Loucy (cell line): ENCODE measurements around the gene ARHGAP4.

Source experiments
- H2AFZ ChIP-seq: fragments of 200-600 bp; sonication (generic); 2 replicates; pipeline ENCODE4 v1.6.0; 2016; ENCODE audit warnings: antibody characterized with exemption, mild to moderate bottlenecking, low read length, moderate library complexity
- H3F3A ChIP-seq: fragments of 200-600 bp; 2 replicates; pipeline ENCODE4 v1.6.0; 2016; ENCODE audit warnings: antibody characterized with exemption, low read depth, mild to moderate bottlenecking
- H3K27me3 ChIP-seq: fragments of 200-600 bp; sonication (generic); 2 replicates; pipeline ENCODE4 v1.6.1; 2014; ENCODE audit warnings: low read length, mild to moderate bottlenecking; ENCODE audit not compliant: insufficient read depth, poor library complexity, severe bottlenecking
- H3K36me3 ChIP-seq: fragments of 200-600 bp; sonication (generic); 2 replicates; pipeline ENCODE4 v1.6.1; 2016; ENCODE audit warnings: low read length; ENCODE audit not compliant: insufficient read depth
- H3K4me1 ChIP-seq: fragments of 200-600 bp; sonication (generic); 2 replicates; pipeline ENCODE4 v1.5.1; 2014; ENCODE audit warnings: low read length, mild to moderate bottlenecking; ENCODE audit not compliant: insufficient read depth, poor library complexity, severe bottlenecking
- H3K4me2 ChIP-seq: fragments of 200-600 bp; sonication (generic); 2 replicates; pipeline ENCODE4 v1.6.0; 2014; ENCODE audit warnings: antibody characterized with exemption, low read length, low read depth, mild to moderate bottlenecking; ENCODE audit not compliant: poor library complexity, severe bottlenecking
- H3K4me3 ChIP-seq: fragments of 200-600 bp; sonication (generic); 2 replicates; pipeline ENCODE4 v1.5.1; 2014; ENCODE audit warnings: low read length, mild to moderate bottlenecking, mixed read lengths; ENCODE audit not compliant: poor library complexity, severe bottlenecking
- H3K79me2 ChIP-seq: fragments of 200-600 bp; sonication (generic); 2 replicates; pipeline ENCODE4 v1.6.1; 2014; ENCODE audit warnings: low read length; ENCODE audit not compliant: insufficient read depth
- H3K9ac ChIP-seq: fragments of 200-600 bp; sonication (generic); 2 replicates; pipeline ENCODE4 v1.6.0; 2014; ENCODE audit warnings: mild to moderate bottlenecking, low read depth, low read length, moderate library complexity; ENCODE audit not compliant: poor library complexity, severe bottlenecking
- H3K9me2 ChIP-seq: fragments of 200-600 bp; sonication (generic); replicated peaks from 2 replicates; pipeline ENCODE4 v1.6.1; 2016; ENCODE audit warnings: low read depth, low read length, mixed read lengths
- H3K9me3 ChIP-seq: fragments of 200-600 bp; sonication (generic); 2 replicates; pipeline ENCODE4 v1.6.1; 2014; ENCODE audit warnings: mild to moderate bottlenecking, antibody characterized with exemption, low read length, low read depth; ENCODE audit not compliant: insufficient read depth
- H4K20me1 ChIP-seq: fragments of 200-600 bp; sonication (generic); 2 replicates; pipeline ENCODE4 v1.6.0; 2014; ENCODE audit warnings: antibody characterized with exemption, low read length, mild to moderate bottlenecking; ENCODE audit not compliant: insufficient read depth, poor library complexity, severe bottlenecking
- CTCF ChIP-seq: fragments of 200-600 bp; sonication (generic); conservative IDR thresholded peaks from 2 replicates; pipeline ENCODE4 v1.5.1; 2014; ENCODE audit warnings: mild to moderate bottlenecking, antibody characterized with exemption, low read length
- EZH2phosphoT487 ChIP-seq: fragments of 200-600 bp; IDR thresholded peaks from 2 replicates; pipeline ENCODE4 v1.6.1; 2018; ENCODE audit warnings: antibody characterized with exemption, mild to moderate bottlenecking, moderate library complexity, borderline replicate concordance

The ARHGAP4 gene

GRCh38 chrX:153881281-153881680 lies 44.8 kb downstream of the ARHGAP4 start:
- Histone ChIP-seq H3K79me2 (no peaks in the 10 kb centered on the region), H2AFZ (no peak overlapping the region), H4K20me1 (no peaks in the 10 kb centered on the region), H3K36me3 (no peaks in the 10 kb centered on the region), H3F3A (no peaks in the 10 kb centered on the region), H3K9me3 (no peaks in the 10 kb centered on the region), H3K9ac (no peak overlapping the region), H3K9me2 (no peaks in the 10 kb centered on the region), H3K4me1 (peaks cover 16% of the 10 kb centered on the region), H3K27me3 (no peaks in the 10 kb centered on the region), H3K4me3 (no peak overlapping the region), H3K4me2 (no peak overlapping the region)
- no peak for TF ChIP-seq EZH2phosphoT487
- TF ChIP-seq CTCF, result no peak

GRCh38 chrX:153880440-153880815 lies 45.6 kb downstream of the ARHGAP4 start:
- no peak overlapping the region for H2AFZ ChIP-seq
- peaks cover 16% of the 10 kb centered on the region for H3K4me1 ChIP-seq
- no peak overlapping the region for H3K4me3 ChIP-seq
- TF ChIP-seq CTCF, result no peak
- TF ChIP-seq EZH2phosphoT487, result no peak
- no peaks in the 10 kb centered on the region for H3K9me3 ChIP-seq
- no peaks in the 10 kb centered on the region for H3K9me2 ChIP-seq
- H4K20me1 ChIP-seq, result no peaks in the 10 kb centered on the region
- H3K9ac ChIP-seq, result no peak overlapping the region
- no peaks in the 10 kb centered on the region for H3F3A ChIP-seq
- H3K36me3 ChIP-seq, result no peaks in the 10 kb centered on the region
- no peaks in the 10 kb centered on the region for H3K27me3 ChIP-seq
- H3K4me2 ChIP-seq, result no peak overlapping the region
- H3K79me2 ChIP-seq, result no peaks in the 10 kb centered on the region

- no peaks in the 10 kb centered on the region for H3K9me2 ChIP-seq
- H3K9ac ChIP-seq, result no peak overlapping the region
- TF ChIP-seq EZH2phosphoT487, result no peak
- TF ChIP-seq CTCF, result no peak
- peaks cover 16% of the 10 kb centered on the region for H3K4me1 ChIP-seq
- no peaks in the 10 kb centered on the region for H3K79me2 ChIP-seq
- no peaks in the 10 kb centered on the region for H4K20me1 ChIP-seq
- no peak overlapping the region for H2AFZ ChIP-seq
- no peaks in the 10 kb centered on the region for H3K27me3 ChIP-seq
- H3K36me3 ChIP-seq, result no peaks in the 10 kb centered on the region
- H3K4me2 ChIP-seq, result no peak overlapping the region
- H3K4me3 ChIP-seq, result no peak overlapping the region
- no peaks in the 10 kb centered on the region for H3K9me3 ChIP-seq
- H3F3A ChIP-seq, result no peaks in the 10 kb centered on the region
Observed at GRCh38 chrX:153879741-153880439, 46.2 kb downstream of the ARHGAP4 start.
